Suprapubic skin (tissue), 3 donors: Measurements from ENCODE around the gene ANKRD44.

Experiments
- POLR2AphosphoS5 ChIP-seq, 3 donors: sonication (generic); formaldehyde crosslinking; IDR thresholded peaks; one replicate each; pipeline ENCODE4 v1.6.1; 2017; ENCODE audit warnings: antibody characterized with exemption in 3 of 3
- TF ChIP-seq, protein P1 (sequence below), 2 donors: fragments of 200-600 bp in 1 of 2; fragments of 450-650 bp in 1 of 2; sonication (generic) in 1 of 2; IDR thresholded peaks; one replicate each; pipeline ENCODE4 v1.5.1; 2016 to 2019; ENCODE audit warnings: antibody characterized with exemption in 2 of 2, mild to moderate bottlenecking in 1 of 2, moderate library complexity in 1 of 2

DNA sequence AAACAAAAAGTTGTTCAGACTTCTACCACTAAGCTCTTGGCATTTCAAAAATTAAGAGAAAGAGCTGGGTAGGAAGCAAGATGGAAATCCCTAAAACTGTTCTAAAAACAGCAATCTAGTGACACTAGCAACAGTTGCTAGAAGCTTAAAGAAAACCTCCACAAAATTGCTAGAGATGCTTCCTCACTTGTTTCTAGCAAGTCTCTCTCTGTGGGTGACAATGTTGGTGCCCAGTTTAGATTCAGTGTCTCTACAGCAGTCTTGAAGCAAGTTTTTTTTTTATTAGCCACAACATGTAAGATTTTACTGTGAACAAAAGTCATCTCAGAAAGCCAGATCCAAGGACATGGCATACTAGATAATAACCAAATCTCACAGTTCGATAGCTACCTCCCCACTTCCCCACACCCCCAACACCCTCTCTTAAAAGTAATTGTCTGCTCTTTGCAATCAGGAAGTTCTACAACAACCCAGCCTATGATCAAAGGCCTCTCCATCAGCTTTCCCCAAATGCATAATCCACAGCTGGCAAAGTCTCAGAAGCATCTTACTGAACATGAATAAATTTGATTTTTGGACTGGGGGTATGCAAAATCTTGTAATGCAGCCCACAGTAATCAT is 70.0 kb downstream of the ANKRD44 start:
- TF ChIP-seq, protein P1, sequence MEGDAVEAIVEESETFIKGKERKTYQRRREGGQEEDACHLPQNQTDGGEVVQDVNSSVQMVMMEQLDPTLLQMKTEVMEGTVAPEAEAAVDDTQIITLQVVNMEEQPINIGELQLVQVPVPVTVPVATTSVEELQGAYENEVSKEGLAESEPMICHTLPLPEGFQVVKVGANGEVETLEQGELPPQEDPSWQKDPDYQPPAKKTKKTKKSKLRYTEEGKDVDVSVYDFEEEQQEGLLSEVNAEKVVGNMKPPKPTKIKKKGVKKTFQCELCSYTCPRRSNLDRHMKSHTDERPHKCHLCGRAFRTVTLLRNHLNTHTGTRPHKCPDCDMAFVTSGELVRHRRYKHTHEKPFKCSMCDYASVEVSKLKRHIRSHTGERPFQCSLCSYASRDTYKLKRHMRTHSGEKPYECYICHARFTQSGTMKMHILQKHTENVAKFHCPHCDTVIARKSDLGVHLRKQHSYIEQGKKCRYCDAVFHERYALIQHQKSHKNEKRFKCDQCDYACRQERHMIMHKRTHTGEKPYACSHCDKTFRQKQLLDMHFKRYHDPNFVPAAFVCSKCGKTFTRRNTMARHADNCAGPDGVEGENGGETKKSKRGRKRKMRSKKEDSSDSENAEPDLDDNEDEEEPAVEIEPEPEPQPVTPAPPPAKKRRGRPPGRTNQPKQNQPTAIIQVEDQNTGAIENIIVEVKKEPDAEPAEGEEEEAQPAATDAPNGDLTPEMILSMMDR (IDR thresholded peaks at IDR 0.05): no peak
- no peak for TF ChIP-seq POLR2AphosphoS5 (IDR thresholded peaks at IDR 0.05)
